H9 (cell line): ENCODE data around the gene MTHFD1L. TPM values are rescaled to one million over a fixed set of nuclear protein-coding genes. Genes with fewer than 3 reads are reported as not detected.

ENCODE experiments used
- DNase-seq: peaks from one replicate; pipeline ENCODE4 v3.0.0-alpha.2; 2017
- H2AFZ ChIP-seq: one replicate; pipeline ENCODE4 v1.6.1; 2013; ENCODE audit warnings: mild to moderate bottlenecking, low read length, control low read depth, moderate library complexity
- H2AK5ac ChIP-seq: 2 replicates; pipeline ENCODE4 v1.6.1; 2013; ENCODE audit warnings: low read length, control low read depth, mixed read lengths; ENCODE audit not compliant: insufficient read length
- H2BK120ac ChIP-seq: one replicate; pipeline ENCODE4 v1.6.1; 2013; ENCODE audit warnings: low read depth, mild to moderate bottlenecking, low read length, control low read depth, inconsistent platforms; ENCODE audit not compliant: poor library complexity, severe bottlenecking
- H2BK12ac ChIP-seq: 2 replicates; pipeline ENCODE4 v1.6.1; 2013; ENCODE audit warnings: low read length, control low read depth, mixed read lengths, low read depth; ENCODE audit not compliant: insufficient read length
- H2BK15ac ChIP-seq: 2 replicates; pipeline ENCODE4 v1.6.1; 2013; ENCODE audit warnings: low read depth, low read length, control low read depth
- H2BK20ac ChIP-seq: one replicate; pipeline ENCODE4 v1.6.1; 2013; ENCODE audit warnings: low read depth, mild to moderate bottlenecking, low read length, control low read depth, inconsistent platforms; ENCODE audit not compliant: poor library complexity, severe bottlenecking
- H2BK5ac ChIP-seq: 2 replicates; pipeline ENCODE4 v1.6.1; 2013; ENCODE audit warnings: low read length, control low read depth, mixed read lengths; ENCODE audit not compliant: insufficient read length
- H3K14ac ChIP-seq: 2 replicates; pipeline ENCODE4 v1.6.1; 2013; ENCODE audit warnings: low read length, control low read depth; ENCODE audit not compliant: insufficient read depth
- H3K18ac ChIP-seq: 2 replicates; pipeline ENCODE4 v1.6.1; 2013; ENCODE audit warnings: low read depth, mild to moderate bottlenecking, mixed read lengths, low read length, control low read depth; ENCODE audit not compliant: insufficient read length
- H3K23ac ChIP-seq: 2 replicates; pipeline ENCODE4 v1.6.1; 2013; ENCODE audit warnings: low read length, control low read depth, mixed read lengths, low read depth; ENCODE audit not compliant: insufficient read length
- H3K23me2 ChIP-seq: 2 replicates; pipeline ENCODE4 v1.6.1; 2013; ENCODE audit warnings: low read depth, mild to moderate bottlenecking, mixed read lengths, low read length, control low read depth; ENCODE audit not compliant: insufficient read length, poor library complexity, severe bottlenecking
- H3K27ac ChIP-seq: 2 replicates; pipeline ENCODE4 v1.5.1; 2013; ENCODE audit warnings: low read length, control low read depth, mixed read lengths, low read depth; ENCODE audit not compliant: insufficient read length
- H3K27me3 ChIP-seq: 2 replicates; pipeline ENCODE4 v1.6.1; 2013; ENCODE audit warnings: low read length, control low read depth, inconsistent platforms; ENCODE audit not compliant: insufficient read depth
- H3K4ac ChIP-seq: 2 replicates; pipeline ENCODE4 v1.6.1; 2013; ENCODE audit warnings: low read depth, mild to moderate bottlenecking, control low read depth, inconsistent platforms, low read length, moderate library complexity
- H3K4me1 ChIP-seq: 2 replicates; pipeline ENCODE4 v1.6.1; 2013; ENCODE audit warnings: low read length, control low read depth, inconsistent platforms; ENCODE audit not compliant: insufficient read depth
- H3K4me2 ChIP-seq: 2 replicates; pipeline ENCODE4 v1.6.1; 2013; ENCODE audit warnings: low read length, control low read depth, mixed read lengths; ENCODE audit not compliant: insufficient read length, insufficient read depth
- H3K56ac ChIP-seq: 2 replicates; pipeline ENCODE4 v1.6.1; 2013; ENCODE audit warnings: low read depth, mild to moderate bottlenecking, mixed read lengths, low read length, control low read depth; ENCODE audit not compliant: insufficient read length
- H3K79me1 ChIP-seq: 2 replicates; pipeline ENCODE4 v1.6.1; 2013; ENCODE audit warnings: low read depth, mild to moderate bottlenecking, moderate library complexity, low read length, control low read depth, inconsistent platforms; ENCODE audit not compliant: insufficient read depth, poor library complexity, severe bottlenecking
- H3K79me2 ChIP-seq: 2 replicates; pipeline ENCODE4 v1.6.1; 2013; ENCODE audit warnings: low read length, control low read depth, inconsistent platforms; ENCODE audit not compliant: insufficient read depth
- H3K9ac ChIP-seq: 2 replicates; pipeline ENCODE4 v1.6.1; 2013; ENCODE audit warnings: low read length, control low read depth, mixed read lengths; ENCODE audit not compliant: insufficient read length; ENCODE audit errors: extremely low read depth
- H3K9me3 ChIP-seq: one replicate; pipeline ENCODE4 v1.6.1; 2013; ENCODE audit warnings: low read depth, low read length, inconsistent platforms; ENCODE audit not compliant: control insufficient read depth
- H3T11ph ChIP-seq: one replicate; pipeline ENCODE4 v1.6.1; 2013; ENCODE audit warnings: mild to moderate bottlenecking, low read length, control low read depth, inconsistent platforms
- H4K20me1 ChIP-seq: one replicate; pipeline ENCODE4 v1.6.1; 2013; ENCODE audit not compliant: control insufficient read depth, insufficient read length, insufficient read depth
- H4K5ac ChIP-seq: 2 replicates; pipeline ENCODE4 v1.6.1; 2013; ENCODE audit warnings: low read depth, mild to moderate bottlenecking, mixed read lengths, low read length, control low read depth; ENCODE audit not compliant: insufficient read length
- H4K8ac ChIP-seq: replicated peaks from 2 replicates; pipeline ENCODE4 v1.6.1; 2013; ENCODE audit warnings: low read length, control low read depth, mixed read lengths, low read depth; ENCODE audit not compliant: insufficient read length
- H4K91ac ChIP-seq: 2 replicates; pipeline ENCODE4 v1.6.1; 2013; ENCODE audit warnings: low read depth, mild to moderate bottlenecking, moderate library complexity, mixed read lengths, low read length, control low read depth; ENCODE audit not compliant: insufficient read length
- H3K27ac Mint-ChIP-seq, 3 experiments: 2 replicates in 2 of 3; 3 replicates in 1 of 3; pipeline ENCODE4 v1.8.0; 2020 to 2021; ENCODE audit warnings: mixed read lengths in 3 of 3, mild to moderate bottlenecking in 1 of 3, moderate library complexity in 1 of 3
- H3K27me3 Mint-ChIP-seq: 2 replicates; pipeline ENCODE4 v1.8.0; 2021; ENCODE audit warnings: low read depth, mild to moderate bottlenecking, moderate library complexity, mixed read lengths
- H3K36me3 Mint-ChIP-seq, 3 experiments: 2 replicates in 2 of 3; 3 replicates in 1 of 3; pipeline ENCODE4 v1.8.0; 2020 to 2021; ENCODE audit warnings: low read depth in 3 of 3, mixed read lengths in 3 of 3; ENCODE audit not compliant: insufficient read depth in 1 of 3
- H3K4me1 Mint-ChIP-seq, 2 experiments: 2 replicates each; pipeline ENCODE4 v1.8.0; 2020; ENCODE audit warnings: mixed read lengths in 2 of 2
- H3K4me3 Mint-ChIP-seq, 2 experiments: 2 replicates in 1 of 2; 3 replicates in 1 of 2; pipeline ENCODE4 v1.8.0; 2020 to 2021; ENCODE audit warnings: mild to moderate bottlenecking in 2 of 2, mixed read lengths in 2 of 2, moderate library complexity in 1 of 2
- H3K9me3 Mint-ChIP-seq, 2 experiments: 2 replicates in 1 of 2; 3 replicates in 1 of 2; pipeline ENCODE4 v1.8.0; 2020; ENCODE audit warnings: mild to moderate bottlenecking in 2 of 2, mixed read lengths in 2 of 2, moderate library complexity in 1 of 2
- CTCF ChIP-seq: fragments of 200-600 bp; sonication (generic); conservative IDR thresholded peaks from 3 replicates; pipeline ENCODE4 v1.8.0; 2021; ENCODE audit warnings: antibody characterized with exemption, mild to moderate bottlenecking
- WGBS: extraction: QIAGEN DNeasy Blood & Tissue Kit; methylation state at CpG from one replicate; pipeline ENCODE4 v1.1.7; 2013; ENCODE audit warnings: missing lambda C conversion rate, low lambda C conversion rate, mixed read lengths; ENCODE audit not compliant: insufficient read length; ENCODE audit errors: extremely low coverage; 5-methylcytosine and 5-hydroxymethylcytosine counted together
- total RNA-seq: library from RNA; stranded (reverse); gene quantifications from 2 replicates; pipeline ENCODE4 v1.2.1, GENCODE V29; 2021

The MTHFD1L gene
- total RNA-seq, 1 experiment from 2014 or later = 90.2 TPM

- no peaks in the 10 kb centered on the region for H3K27me3 ChIP-seq
- H4K20me1 ChIP-seq = no peaks in the 10 kb centered on the region
- H2BK15ac ChIP-seq = no peak overlapping the region
- H3K4ac ChIP-seq = no peak overlapping the region
- H4K5ac ChIP-seq = no peak overlapping the region
- no peak overlapping the region for H3K27ac ChIP-seq
- no peak overlapping the region for H4K91ac ChIP-seq
- H3K4me1 ChIP-seq = no peaks in the 10 kb centered on the region
- no peak overlapping the region for H2BK12ac ChIP-seq
- TF ChIP-seq CTCF = no peak
- no peak overlapping the region for H2AK5ac ChIP-seq
- H3K36me3 Mint-ChIP-seq = peaks cover 13 to 37% (median 13%) of the 10 kb centered on the region in 3 experiments; a peak in 6 of 7 replicates
- H2AFZ ChIP-seq = no peak overlapping the region
- no peaks in the 10 kb centered on the region for H3K9me3 ChIP-seq
- H3K4me1 Mint-ChIP-seq = peaks cover 9 to 10% of the 10 kb centered on the region in 2 experiments
- H3K56ac ChIP-seq = no peak overlapping the region
- H3K27me3 Mint-ChIP-seq = no peaks in the 10 kb centered on the region
- DNase-seq = no peak
- peak overlapping the region in 2 of 3 experiments; percentile 6 to 69; a peak in 1 of 7 replicates for H3K27ac Mint-ChIP-seq
- H3K79me2 ChIP-seq = no peaks in the 10 kb centered on the region
- no peak overlapping the region for H3K14ac ChIP-seq
- H3K9ac ChIP-seq = no peak overlapping the region
- no peak overlapping the region for H2BK5ac ChIP-seq
- H4K8ac ChIP-seq = no peak overlapping the region
- no peak overlapping the region for H3K23ac ChIP-seq
- H3K4me2 ChIP-seq = no peak overlapping the region
- no peak overlapping the region for H2BK20ac ChIP-seq
- H3K9me3 Mint-ChIP-seq = no peaks in the 10 kb centered on the region
- H3K4me3 Mint-ChIP-seq = no peak overlapping the region
- no peak overlapping the region for H3K18ac ChIP-seq
- no peak overlapping the region for H3T11ph ChIP-seq
- no peak overlapping the region for H2BK120ac ChIP-seq
- no peaks in the 10 kb centered on the region for H3K79me1 ChIP-seq
- no peaks in the 10 kb centered on the region for H3K23me2 ChIP-seq
- WGBS = no CpG with 5 or more reads among the region's 2 CpGs
These were observed 126.8 kb downstream of the MTHFD1L start for GRCh38 chr6:150992262-150992661.
